A549 (cell line): Measurements from ENCODE around the gene FKBP2. TPM values are rescaled to one million over a fixed set of nuclear protein-coding genes. Genes with fewer than 3 reads are reported as not detected.

Experiments used
- ATAC-seq, 2 experiments: fragments of 200-7000 bp in 1 of 2; fragments of >200 bp in 1 of 2; cut with Nextera tagmentation in 1 of 2; cut with Tn5 transposase in 1 of 2; 3 replicates each; pipeline versions ENCODE4 v1.8.0 to v1.9.1; 2018 to 2020; ENCODE audit warnings: mild to moderate bottlenecking in 1 of 2, moderate library complexity in 1 of 2
- CTCF ChIA-PET: fragments of 300-600 bp; sonication (Branson Sonifier 250); formaldehyde crosslinking; extraction: SDS; loops from one replicate; lab custom pipeline; 2021; ENCODE audit warnings: antibody characterized with exemption, inconsistent platforms; lab: Yijun Ruan, JAX
- POLR2A ChIA-PET: fragments of 350-600 bp; formaldehyde crosslinking; extraction: SDS; loops from one replicate; lab custom pipeline; 2021; ENCODE audit warnings: antibody characterized with exemption, inconsistent platforms; lab: Yijun Ruan, JAX
- DNase-seq, 2 experiments: peaks; one replicate each; pipeline versions ENCODE4 v3.0.0 to v3.0.0-alpha.2; 2011 to 2016; ENCODE audit warnings: low read depth in 1 of 2, low spot score in 1 of 2
- FAIRE-seq: peaks from 2 replicates; lab custom pipeline; 2011; peaks lifted over from hg19 to GRCh38; lab: Jason Lieb, UNC
- H3K27ac ChIP-seq, 2 experiments: fragments of >200 bp; sonication (Bioruptor Twin); formaldehyde crosslinking; 3 replicates each; pipeline ENCODE4 v1.5.1; 2016 to 2017
- H3K4me1 ChIP-seq: fragments of >200 bp; sonication (Bioruptor Twin); formaldehyde crosslinking; 3 replicates; pipeline ENCODE4 v1.6.1; 2016
- H3K4me2 ChIP-seq: fragments of >200 bp; sonication (Bioruptor Twin); formaldehyde crosslinking; 3 replicates; pipeline ENCODE4 v1.6.1; 2016
- H3K4me3 ChIP-seq: fragments of >200 bp; sonication (Bioruptor Twin); formaldehyde crosslinking; 3 replicates; pipeline ENCODE4 v1.5.1; 2016
- H3K9me3 ChIP-seq: fragments of >200 bp; sonication (Bioruptor Twin); formaldehyde crosslinking; 3 replicates; pipeline ENCODE4 v1.6.1; 2016
- CBX8 ChIP-seq: fragments of 200-600 bp; sonication (generic); IDR thresholded peaks from 2 replicates; pipeline ENCODE4 v1.6.1; 2016
- CEBPB ChIP-seq, 2 experiments: fragments of >200 bp in 1 of 2; sonication (Bioruptor Twin) in 1 of 2; formaldehyde crosslinking in 1 of 2; IDR thresholded peaks; 2 replicates each; pipeline ENCODE4 v1.6.1; 2012 to 2016
- EHMT2 ChIP-seq: fragments of 200-600 bp; sonication (generic); IDR thresholded peaks from 2 replicates; pipeline ENCODE4 v1.6.1; 2016; ENCODE audit warnings: antibody characterized with exemption, low read depth, mild to moderate bottlenecking, moderate library complexity
- FOSL2 ChIP-seq, 2 experiments: fragments of 450-650 bp in 1 of 2; fragments of >200 bp in 1 of 2; sonication (Bioruptor Twin) in 1 of 2; formaldehyde crosslinking; IDR thresholded peaks; 2 replicates each; pipeline versions ENCODE4 v1.5.0 to v1.6.1; 2016 to 2020; ENCODE audit warnings: mild to moderate bottlenecking in 1 of 2, moderate library complexity in 1 of 2
- FOXS1 ChIP-seq: fragments of 250-450 bp; sonication (Bioruptor Pico); IDR thresholded peaks from 2 replicates; pipeline ENCODE4 v1.5.0; 2020; ENCODE audit warnings: mild to moderate bottlenecking, moderate library complexity
- HEYL ChIP-seq: fragments of 250-450 bp; sonication (Bioruptor Pico); IDR thresholded peaks from 2 replicates; pipeline ENCODE4 v1.8.0; 2021; ENCODE audit warnings: mild to moderate bottlenecking, moderate library complexity
- HOXB13 ChIP-seq: fragments of 250-450 bp; sonication (Bioruptor Pico); IDR thresholded peaks from 2 replicates; pipeline ENCODE4 v1.5.0; 2020; ENCODE audit warnings: low read depth, mild to moderate bottlenecking, moderate library complexity
- HOXB5 ChIP-seq: fragments of 250-450 bp; sonication (Bioruptor Pico); IDR thresholded peaks from 2 replicates; pipeline ENCODE4 v1.5.0; 2020; ENCODE audit warnings: mild to moderate bottlenecking, moderate library complexity
- JUNB ChIP-seq: fragments of >200 bp; sonication (Bioruptor Twin); formaldehyde crosslinking; IDR thresholded peaks from 2 replicates; pipeline ENCODE4 v1.6.1; 2016
- KDM1A ChIP-seq: fragments of 200-600 bp; sonication (generic); IDR thresholded peaks from 2 replicates; pipeline ENCODE4 v1.6.1; 2016; ENCODE audit warnings: low read depth, mild to moderate bottlenecking
- MAFK ChIP-seq: fragments of 450-650 bp; IDR thresholded peaks from 2 replicates; pipeline ENCODE4 v1.6.1; 2014; ENCODE audit not compliant: partially characterized antibody
- MAZ ChIP-seq: fragments of 150-350 bp; IDR thresholded peaks from 2 replicates; pipeline ENCODE4 v1.6.1; 2014; ENCODE audit warnings: antibody characterized with exemption, low read depth, low read length, borderline replicate concordance
- MYC ChIP-seq: IDR thresholded peaks from 2 replicates; pipeline ENCODE4 v1.6.1; 2012; ENCODE audit warnings: mild to moderate bottlenecking, inconsistent platforms, low read length, improper control_type of control experiment, borderline replicate concordance
- NFE2L2 ChIP-seq: fragments of 150-350 bp; conservative IDR thresholded peaks from 2 replicates; pipeline ENCODE4 v1.6.1; 2014; ENCODE audit warnings: low read length
- NR3C1 ChIP-seq: fragments of >200 bp; sonication (Bioruptor Twin); formaldehyde crosslinking; IDR thresholded peaks from 3 replicates; pipeline ENCODE4 v1.6.1; 2017
- PBX3 ChIP-seq: IDR thresholded peaks from 2 replicates; pipeline ENCODE4 v1.6.1; 2012
- PHF8 ChIP-seq: fragments of 200-600 bp; sonication (generic); IDR thresholded peaks from 2 replicates; pipeline ENCODE4 v1.6.1; 2016; ENCODE audit warnings: low read depth, mild to moderate bottlenecking, antibody characterized with exemption, moderate library complexity, borderline replicate concordance
- POLR2A ChIP-seq: IDR thresholded peaks from 2 replicates; pipeline ENCODE4 v1.6.1; 2012; ENCODE audit warnings: mild to moderate bottlenecking, low read length
- RAD21 ChIP-seq, 2 experiments: fragments of >200 bp in 1 of 2; sonication (Bioruptor Twin) in 1 of 2; formaldehyde crosslinking in 1 of 2; IDR thresholded peaks in 1 of 2; conservative IDR thresholded peaks in 1 of 2; 2 replicates in 1 of 2; 3 replicates in 1 of 2; pipeline ENCODE4 v1.6.1; 2012 to 2018; ENCODE audit warnings: inconsistent platforms in 1 of 2
- RNF2 ChIP-seq: fragments of 200-600 bp; sonication (generic); IDR thresholded peaks from 2 replicates; pipeline ENCODE4 v1.6.1; 2016; ENCODE audit warnings: low read depth, mild to moderate bottlenecking, antibody characterized with exemption, moderate library complexity, borderline replicate concordance
- SMC3 ChIP-seq: fragments of >200 bp; sonication (Bioruptor Twin); formaldehyde crosslinking; IDR thresholded peaks from 3 replicates; pipeline ENCODE4 v1.6.1; 2018; ENCODE audit warnings: inconsistent platforms
- TFCP2L1 ChIP-seq: fragments of 250-450 bp; sonication (Bioruptor Pico); IDR thresholded peaks from 2 replicates; pipeline ENCODE4 v1.5.0; 2021; ENCODE audit warnings: mild to moderate bottlenecking
- ZC3H11A ChIP-seq: fragments of 450-650 bp; IDR thresholded peaks from 2 replicates; pipeline ENCODE4 v1.6.1; 2014; ENCODE audit warnings: antibody characterized with exemption, mild to moderate bottlenecking
- WGBS: methylation state at CpG from one replicate; pipeline ENCODE4 v1.1.6; 2017; ENCODE audit errors: missing lambda C conversion rate; 5-methylcytosine and 5-hydroxymethylcytosine counted together
- polyA plus RNA-seq, 4 experiments: library from polyadenylated mRNA; depleted of rRNA in 3 of 4; stranded (reverse); fragments of >200 nt; fragmentation: RNase III in 1 of 4; extraction: RNeasy Plus Mini Kit Qiagen cat#74134 plus additional on column Dnase treatment in 1 of 4; gene quantifications; 2 replicates in 3 of 4; 3 replicates in 1 of 4; pipeline ENCODE4 v1.2.3, GENCODE V29; 2011 to 2017

Gene FKBP2
- polyA plus RNA-seq, 2 of the 4 experiments (the other 2 are of a cell fraction) = 40.5 to 131 TPM

- FAIRE-seq = no peak
- H3K27ac ChIP-seq = no peak overlapping the region
These were observed 23.0 kb downstream of the FKBP2 start for GRCh38 chr11:64263947-64264317.

GRCh38 chr11:64264371-64264852, 23.5 kb downstream of the FKBP2 start:
- ATAC-seq (no peak), DNase-seq (no peak), FAIRE-seq (no peak)
- WGBS = 91% methylated on average over 10 of the region's 10 CpGs
- POLR2A ChIA-PET = no interaction called here
- no peak overlapping the region for H3K4me2 ChIP-seq
- H3K4me3 ChIP-seq = no peak overlapping the region
- H3K27ac ChIP-seq = no peak overlapping the region
- H3K4me1 ChIP-seq = peaks cover 14% of the 10 kb centered on the region
- H3K9me3 ChIP-seq = no peaks in the 10 kb centered on the region
- CTCF ChIA-PET = interaction anchor here (1.1 to 16.0 kb wide), 6 partner anchors 12 to 91 kb away, joined by 3 to 220 read pairs (median 4); partner anchors contain the start of genes CATSPERZ, ESRRA, PLCB3 and PPP1R14B
- TF ChIP-seq NFE2L2 = no peak
- TF ChIP-seq ZC3H11A = no peak
- no peak for TF ChIP-seq RNF2
- TF ChIP-seq PHF8 = no peak
- TF ChIP-seq MYC = no peak
- no peak for TF ChIP-seq KDM1A
- TF ChIP-seq POLR2A = no peak

More at GRCh38 chr11:64263947-64264317, 23.0 kb downstream of the FKBP2 start:
- POLR2A ChIA-PET = interaction anchor here (1.7 kb wide), 1 partner anchor 41 kb away, joined by 6 read pairs; no protein-coding TSS in a partner anchor
- 89% methylated on average over 7 of the region's 8 CpGs for WGBS
- no peaks in the 10 kb centered on the region for H3K9me3 ChIP-seq
- no peak for DNase-seq
- TF ChIP-seq SMC3 (no peak), FOSL2 (IDR thresholded peaks at IDR 0.05) (no peak), FOSL2 (CRISPR knock-in tag; IDR thresholded peaks at IDR 0.05) (no peak), RNF2 (no peak), TFCP2L1 (CRISPR knock-in tag) (no peak), CEBPB (IDR thresholded peaks at IDR 0.05) (no peak), PBX3 (no peak), HOXB5 (CRISPR knock-in tag) (no peak), JUNB (no peak), CBX8 (no peak), MAFK (no peak), NR3C1 (no peak), MAZ (no peak), HOXB13 (CRISPR knock-in tag) (no peak), EHMT2 (no peak), RAD21 (conservative IDR thresholded peaks at IDR 0.05 in 1 of 2, IDR thresholded peaks at IDR 0.05 in 1 of 2) (no peak), FOXS1 (CRISPR knock-in tag) (no peak)
- TF ChIP-seq, all 56 proteins: peak for 0
- CTCF ChIA-PET = interaction anchor here (1.0 to 16.0 kb wide), 7 partner anchors 8 to 91 kb away, joined by 3 to 220 read pairs (median 4); partner anchors contain the start of genes CATSPERZ, ESRRA, PLCB3 and PPP1R14B
- Histone ChIP-seq H3K4me2 (no peak overlapping the region), H3K4me3 (no peak overlapping the region), H3K4me1 (peaks cover 13% of the 10 kb centered on the region)
- no peak for ATAC-seq

GRCh38 chr11:64265176-64266160, 24.6 kb downstream of the FKBP2 start:
- no peak for DNase-seq
- ChIA-PET POLR2A (no interaction called here), CTCF (interaction anchor here (1.2 to 16.0 kb wide), 5 partner anchors 11 to 37 kb away, joined by 3 to 220 read pairs (median 5); partner anchors contain the start of genes CATSPERZ, ESRRA, PLCB3 and PPP1R14B)

More at GRCh38 chr11:64265176-64266160, 24.6 kb downstream of the FKBP2 start:
- 89% methylated on average over 30 of the region's 35 CpGs for WGBS
- no peaks in the 10 kb centered on the region for H3K9me3 ChIP-seq
- H3K27ac ChIP-seq = no peak overlapping the region
- FAIRE-seq (no peak), ATAC-seq (no peak)
- H3K4me3 ChIP-seq = no peak overlapping the region
- H3K4me2 ChIP-seq = no peak overlapping the region
- TF ChIP-seq HEYL (CRISPR knock-in tag) = no peak
- H3K4me1 ChIP-seq = peaks cover 14% of the 10 kb centered on the region
